Activated T-cell treated with anti-CD3 and anti-CD28 coated beads, Interleukin-2, amount 50 U/mL, for 48 hours (primary cell): Measurements from ENCODE around the gene ABCC4.

Source experiments
- DNase-seq, 2 experiments: peaks; one replicate each; pipeline ENCODE4 v3.0.0-alpha.2; 2020

ABCC4 gene

DNA sequence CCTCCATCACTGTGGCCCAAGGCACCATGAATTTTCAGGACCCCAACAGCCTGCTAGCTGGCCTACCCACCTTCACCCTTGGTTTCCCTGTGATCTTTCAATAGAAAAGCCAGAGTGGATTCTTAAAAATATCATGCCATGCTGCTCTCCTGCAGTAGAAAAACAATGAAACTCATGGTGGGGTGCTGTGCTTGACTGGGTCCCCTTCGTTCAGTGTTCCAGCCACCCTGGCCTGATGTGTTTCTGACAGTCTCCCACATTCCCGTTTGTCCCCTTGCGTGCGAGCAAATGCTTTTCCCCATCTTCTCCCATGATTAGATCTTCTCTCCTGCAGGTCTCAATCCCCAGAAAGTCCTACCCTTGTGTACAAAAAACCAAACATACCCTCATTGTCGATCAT lies 43.2 kb downstream of the ABCC4 start:
- no peak for DNase-seq

DNA sequence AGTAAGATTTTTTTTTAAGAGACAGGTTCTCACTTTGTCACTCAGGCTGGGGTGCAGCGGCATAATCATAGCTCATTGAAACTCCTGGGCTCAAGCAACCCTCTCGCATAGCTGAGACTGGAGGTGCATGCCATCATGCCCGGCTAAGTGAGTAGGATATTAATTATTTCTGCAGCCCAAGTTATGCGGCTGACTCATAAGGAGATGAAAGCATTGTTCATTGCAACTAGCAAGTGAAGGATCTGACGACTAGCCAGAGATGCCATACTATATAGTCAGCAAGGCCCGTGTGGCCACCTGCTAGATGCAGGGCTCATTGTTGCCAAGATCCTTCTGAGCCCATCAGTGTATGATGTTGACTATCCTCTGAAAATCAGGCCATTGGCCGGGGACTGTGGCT lies 45.2 kb downstream of the ABCC4 start:
- DNase-seq: no peak

- no peak for DNase-seq
Observed at GRCh38 chr13:95255072-95255732, 46.0 kb downstream of the ABCC4 start.

- DNase-seq: no peak
Observed at GRCh38 chr13:95254339-95254738, 46.9 kb downstream of the ABCC4 start.

DNA sequence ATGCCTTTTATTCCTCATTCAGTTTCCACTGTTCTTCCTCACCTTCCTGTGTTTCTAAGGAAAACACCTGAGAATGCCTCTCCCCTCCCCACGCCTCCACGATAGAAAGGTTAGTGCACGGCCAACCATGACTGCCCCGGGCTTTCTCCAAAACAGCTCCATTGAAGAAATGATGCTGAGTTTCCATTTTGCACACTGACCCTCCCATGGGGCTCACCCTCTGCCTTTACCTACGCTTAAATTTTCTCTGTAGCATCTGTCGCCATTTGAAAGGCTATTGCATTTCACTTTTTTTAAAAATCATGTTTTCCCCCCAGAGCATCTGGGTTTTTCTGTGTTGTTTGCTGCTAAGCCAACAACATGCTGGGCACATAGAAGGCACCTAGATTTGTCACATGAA lies 48.2 kb downstream of the ABCC4 start:
- no peak for DNase-seq

GRCh38 chr13:95251641-95252040 lies 49.6 kb downstream of the ABCC4 start:
- no peak for DNase-seq

DNA sequence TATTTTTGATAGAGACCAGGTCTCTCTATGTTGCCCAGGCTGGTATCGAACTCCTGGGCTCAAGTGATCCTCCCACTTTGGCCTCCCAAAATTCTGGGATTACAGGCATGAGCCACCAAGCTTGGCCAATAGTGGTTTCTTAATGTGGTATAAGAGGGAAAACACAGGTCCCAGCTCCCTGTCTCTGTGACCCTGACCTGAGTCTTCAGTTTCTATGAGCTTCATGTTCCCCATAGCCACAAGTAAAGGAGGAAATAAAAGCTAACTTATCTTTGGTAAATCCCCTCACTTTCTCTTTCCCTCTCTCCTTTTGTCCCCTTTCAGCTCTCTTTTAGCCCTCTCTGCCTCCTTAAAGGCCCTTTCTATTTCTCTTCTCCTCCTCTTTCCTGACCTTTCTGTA lies 50.3 kb downstream of the ABCC4 start:
- DNase-seq: no peak

GRCh38 chr13:95248953-95249352 lies 52.3 kb downstream of the ABCC4 start:
- DNase-seq: no peak

DNA sequence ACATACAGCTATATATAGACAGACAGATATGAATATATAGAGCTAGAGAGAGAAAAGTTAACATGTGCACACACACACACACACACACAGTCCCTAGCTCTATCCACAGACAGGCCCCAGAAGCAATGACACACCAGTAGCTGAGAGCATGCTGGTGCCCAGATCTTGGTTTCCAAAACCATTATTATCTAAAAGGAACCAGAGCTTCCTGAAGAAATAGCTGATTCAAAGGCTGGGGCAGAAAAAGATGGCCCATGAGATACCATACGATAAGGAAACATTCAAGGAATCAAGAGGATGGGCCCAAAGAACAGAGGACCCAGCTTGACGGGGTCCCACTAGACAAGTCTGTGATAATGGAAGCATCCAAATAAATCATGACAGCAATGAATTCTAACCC lies 53.4 kb downstream of the ABCC4 start:
- DNase-seq: no peak

- DNase-seq: no peak
Observed at GRCh38 chr13:95247171-95247570, 54.1 kb downstream of the ABCC4 start.

- no peak for DNase-seq
Observed at GRCh38 chr13:95246292-95247082, 54.8 kb downstream of the ABCC4 start.

DNA sequence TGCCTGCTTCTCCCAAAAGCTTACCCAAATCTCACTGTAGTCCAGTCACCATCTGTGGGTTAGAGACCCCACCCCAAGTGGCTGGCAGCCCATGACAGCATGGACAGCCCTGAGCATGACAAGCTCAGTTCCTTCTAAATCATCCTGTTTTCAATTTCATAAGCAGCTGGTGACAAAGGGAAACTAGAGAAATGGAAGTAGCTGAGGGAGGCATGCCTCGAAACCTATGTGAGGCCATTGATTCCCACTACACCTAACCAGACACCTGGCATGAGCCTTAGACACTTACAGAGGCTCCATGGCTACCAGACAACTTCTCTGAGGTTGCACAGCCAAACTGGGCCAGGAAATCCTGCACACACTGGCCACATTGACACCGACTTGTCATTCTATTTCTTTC lies 56.2 kb downstream of the ABCC4 start:
- DNase-seq: no peak

DNA sequence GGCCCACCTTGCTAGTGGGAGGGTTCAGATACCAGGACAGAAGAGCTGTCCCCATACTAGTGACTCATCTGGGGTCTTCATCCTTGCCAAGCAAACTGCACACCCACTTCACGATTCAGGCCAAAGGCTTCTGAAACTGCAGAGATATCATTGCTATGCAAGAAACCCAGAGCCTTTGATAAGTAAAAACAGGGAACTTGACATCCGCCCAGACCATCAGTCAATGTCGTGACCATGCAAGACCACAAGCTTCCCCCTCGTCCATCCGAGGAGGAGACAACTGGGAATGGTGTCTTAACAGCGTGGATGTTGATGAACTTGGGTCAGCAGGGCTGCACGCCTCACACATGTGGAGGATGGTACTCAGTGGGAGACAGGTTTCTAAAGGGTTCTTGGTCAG lies 58.0 kb downstream of the ABCC4 start:
- no peak for DNase-seq

- no peak for DNase-seq
Observed at GRCh38 chr13:95241321-95241720, 59.9 kb downstream of the ABCC4 start.

GRCh38 chr13:95239283-95239682 lies 62.0 kb downstream of the ABCC4 start:
- DNase-seq: no peak

- DNase-seq: no peak
Observed at GRCh38 chr13:95237310-95237870, 63.9 kb downstream of the ABCC4 start.

- DNase-seq: no peak
Observed at GRCh38 chr13:95236774-95237173, 64.5 kb downstream of the ABCC4 start.

GRCh38 chr13:95235974-95236373 lies 65.3 kb downstream of the ABCC4 start:
- no peak for DNase-seq

DNA sequence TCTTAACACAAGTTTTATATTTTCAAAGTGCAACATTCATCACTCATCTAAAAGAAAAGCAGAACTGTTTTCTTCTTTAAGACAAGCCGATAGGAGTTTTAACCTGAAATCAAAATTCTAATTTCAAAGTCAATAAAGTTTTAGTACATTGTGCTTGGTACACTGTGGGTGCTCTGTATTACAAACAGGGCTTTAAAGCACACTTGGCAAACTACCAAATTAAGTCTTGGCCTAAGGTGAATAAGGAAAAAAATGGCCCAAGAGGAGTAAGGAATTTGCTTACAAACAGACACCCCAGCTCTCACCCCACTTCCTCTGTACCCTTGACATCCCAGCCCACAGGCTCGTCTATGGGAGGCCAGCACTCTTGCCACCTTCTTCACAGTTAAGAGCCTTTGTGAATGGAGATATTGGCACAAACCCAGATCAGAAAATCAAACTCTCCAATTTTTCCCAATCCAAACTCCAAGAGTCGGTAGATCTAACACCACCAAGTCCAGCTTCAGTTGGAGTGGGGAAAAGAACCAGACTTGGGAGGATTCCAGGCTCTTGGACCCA lies 66.0 kb downstream of the ABCC4 start:
- no peak for DNase-seq

DNA sequence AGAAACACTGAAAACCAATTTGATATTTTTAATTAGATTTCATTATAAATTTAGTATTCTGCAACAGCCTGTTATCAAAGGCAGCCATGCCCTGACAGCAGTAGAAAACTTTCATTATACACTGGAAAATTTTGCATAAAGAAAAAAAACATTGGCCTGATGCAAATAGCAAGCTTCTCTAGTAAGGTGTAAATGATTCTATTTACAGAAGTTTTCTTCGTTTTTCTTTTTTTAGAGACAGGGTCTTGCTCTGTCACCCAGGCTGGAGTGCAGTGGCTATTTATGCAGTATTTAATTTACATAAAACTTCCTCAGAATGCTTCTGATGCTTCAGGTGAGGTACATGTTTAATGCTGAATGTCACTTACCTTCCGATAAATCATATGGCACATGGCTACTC lies 67.0 kb downstream of the ABCC4 start:
- no peak for DNase-seq

GRCh38 chr13:95233026-95233635 lies 68.1 kb downstream of the ABCC4 start:
- DNase-seq: no peak

DNA sequence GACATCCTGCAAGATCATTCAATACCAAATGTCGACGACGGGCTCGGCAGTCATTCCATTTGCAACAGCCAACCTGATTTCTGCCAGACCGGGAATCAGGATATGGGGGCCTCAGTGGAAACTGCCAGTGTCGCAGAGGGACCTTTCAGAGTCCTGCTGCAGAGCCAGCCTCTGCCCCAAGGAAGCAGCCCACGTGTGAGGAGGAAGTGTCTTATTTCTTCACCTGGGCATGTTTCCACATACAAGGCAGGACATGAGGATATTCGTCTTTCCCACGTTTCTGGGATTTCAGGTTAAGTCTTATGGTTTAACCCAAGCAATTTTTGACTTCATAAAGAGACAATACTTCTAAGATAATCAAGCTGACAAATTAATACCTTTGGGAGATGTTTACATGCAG lies 69.9 kb downstream of the ABCC4 start:
- DNase-seq: no peak

DNA sequence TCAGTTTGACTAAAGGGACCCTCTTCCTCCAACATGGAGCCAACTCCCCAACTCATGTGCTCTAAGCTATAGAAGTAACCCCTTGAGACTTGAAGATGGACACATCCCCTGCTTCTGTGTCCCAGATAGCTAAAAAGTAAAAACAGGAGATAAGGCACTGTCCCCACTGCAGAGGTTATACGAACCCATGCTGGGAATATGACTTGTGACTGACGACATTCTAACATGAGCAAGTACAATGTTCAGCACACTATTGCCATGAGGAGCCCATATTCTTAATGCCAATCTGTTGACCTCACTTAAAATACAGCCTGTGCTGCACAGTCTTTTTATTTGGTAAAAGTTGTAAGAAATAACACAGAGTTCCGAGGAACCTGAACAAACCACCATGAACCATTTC lies 71.4 kb downstream of the ABCC4 start:
- no peak for DNase-seq

- DNase-seq: no peak
Observed at GRCh38 chr13:95228130-95228529, 73.1 kb downstream of the ABCC4 start.
